Mammary epithelial cell (primary cell): Measurements from ENCODE around the gene AACS.

Experiments
- CTCF ChIP-seq, 2 donors: IDR thresholded peaks in 1 of 2; conservative IDR thresholded peaks in 1 of 2; 2 replicates each; pipeline ENCODE4 v1.5.1; 2011 to 2012; ENCODE audit warnings: inconsistent platforms in 2 of 2, low read length in 2 of 2, mild to moderate bottlenecking in 2 of 2, control low read depth in 1 of 2, low read depth in 1 of 2; ENCODE audit not compliant: insufficient read depth in 1 of 2; ENCODE audit errors: extremely low read depth in 1 of 2
- EZH2 ChIP-seq: IDR thresholded peaks from 2 replicates; pipeline ENCODE4 v1.6.1; 2012; ENCODE audit warnings: low read length, inconsistent platforms, borderline replicate concordance

DNA sequence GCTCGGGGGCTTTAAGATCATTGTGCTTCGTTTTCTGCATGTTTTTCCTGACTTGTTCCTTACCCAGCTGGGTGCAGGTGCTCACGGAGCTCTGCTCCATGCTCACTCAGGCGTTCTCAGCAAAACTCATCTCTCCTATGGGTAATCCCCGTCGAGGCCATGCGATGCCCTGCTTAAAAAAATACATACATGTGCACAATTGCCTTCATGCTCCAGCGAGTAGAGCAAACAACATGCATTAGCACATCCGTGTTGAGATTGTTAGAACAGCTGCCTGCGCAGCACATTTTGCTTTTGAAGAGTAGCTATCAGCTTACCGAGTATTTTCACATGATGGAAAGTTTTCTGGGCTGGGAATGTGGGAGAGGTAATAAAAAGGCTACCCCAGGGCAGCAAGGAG lies 16.2 kb downstream of the AACS start:
- TF ChIP-seq CTCF (conservative IDR thresholded peaks at IDR 0.05 in 1 of 2, IDR thresholded peaks at IDR 0.05 in 1 of 2; ENCODE audit: extremely low read depth in 1 of 2, insufficient read depth in 1 of 2, low read depth in 1 of 2, low read length in 2 of 2): no peak
- no peak for TF ChIP-seq EZH2
